SK-N-SH (cell line): ENCODE measurements around the gene SBF2. TPM values are rescaled to one million over a fixed set of nuclear protein-coding genes. Genes with fewer than 3 reads are reported as not detected.

Experiments used
- CTCF ChIA-PET: fragments of 300-600, 350-600 bp; formaldehyde crosslinking; extraction: SDS; loops from one replicate; lab custom pipeline; 2021; lab: Yijun Ruan, JAX
- POLR2A ChIA-PET: fragments of 350-600 bp; sonication (Branson Sonifier 250); formaldehyde crosslinking; extraction: SDS; loops from one replicate; lab custom pipeline; 2020; ENCODE audit warnings: antibody characterized with exemption, inconsistent platforms; lab: Yijun Ruan, JAX
- DNase-seq: peaks from one replicate; pipeline ENCODE4 v3.0.0; 2012
- H2AFZ ChIP-seq: fragments of 200-600 bp; sonication (generic); 2 replicates; pipeline ENCODE4 v1.8.1; 2016; ENCODE audit warnings: antibody characterized with exemption, mild to moderate bottlenecking, low read depth
- H3F3A ChIP-seq: fragments of 200-600 bp; sonication (generic); replicated peaks from 2 replicates; pipeline ENCODE3; 2016; ENCODE audit warnings: antibody characterized with exemption, mild to moderate bottlenecking; ENCODE audit not compliant: insufficient read depth
- H3K27ac ChIP-seq, 2 experiments: fragments of 200-500 bp in 1 of 2; fragments of 200-600 bp in 1 of 2; sonication (Bioruptor generic) in 1 of 2; sonication (generic), shearing (Covaris generic) in 1 of 2; 2 replicates each; pipeline versions ENCODE4 v1.5.1 to v1.6.1; 2014 to 2016; ENCODE audit warnings: low read depth in 2 of 2, inconsistent platforms in 1 of 2, low read length in 1 of 2, mild to moderate bottlenecking in 1 of 2, mixed read lengths in 1 of 2
- H3K27me3 ChIP-seq: fragments of 200-600 bp; sonication (generic), shearing (Covaris generic); 2 replicates; pipeline ENCODE4 v1.6.1; 2016; ENCODE audit warnings: mixed run types; ENCODE audit not compliant: insufficient read depth
- H3K36me3 ChIP-seq, 2 experiments: fragments of 200-500 bp in 1 of 2; fragments of 200-600 bp in 1 of 2; sonication (Bioruptor generic) in 1 of 2; sonication (generic) in 1 of 2; replicated peaks in 1 of 2; 2 replicates each; pipeline versions ENCODE3 to v1.5.1; 2014 to 2016; ENCODE audit warnings: low read length in 1 of 2, mild to moderate bottlenecking in 1 of 2; ENCODE audit not compliant: insufficient read depth in 2 of 2, control insufficient read depth in 1 of 2
- H3K4me1 ChIP-seq, 2 experiments: fragments of 200-500 bp in 1 of 2; fragments of 200-600 bp in 1 of 2; sonication (Bioruptor generic) in 1 of 2; sonication (generic), shearing (Covaris generic) in 1 of 2; 2 replicates each; pipeline versions ENCODE4 v1.5.1 to v1.6.1; 2014 to 2016; ENCODE audit warnings: low read depth in 1 of 2, low read length in 1 of 2, mixed run types in 1 of 2; ENCODE audit not compliant: insufficient read depth in 2 of 2, control insufficient read depth in 1 of 2
- H3K4me2 ChIP-seq: fragments of 200-600 bp; sonication (generic), shearing (Covaris generic); 2 replicates; pipeline ENCODE4 v1.6.1; 2017; ENCODE audit warnings: mixed run types
- H3K4me3 ChIP-seq, 2 experiments: fragments of 200-500 bp in 1 of 2; fragments of 200-600 bp in 1 of 2; sonication (Bioruptor generic) in 1 of 2; sonication (generic), shearing (Covaris generic) in 1 of 2; 2 replicates each; pipeline versions ENCODE4 v1.5.1 to v1.8.1; 2014 to 2016; ENCODE audit warnings: low read depth in 2 of 2, inconsistent platforms in 1 of 2, low read length in 1 of 2, mild to moderate bottlenecking in 1 of 2, mixed read lengths in 1 of 2, moderate library complexity in 1 of 2
- H3K79me2 ChIP-seq: fragments of 200-600 bp; sonication (generic); 2 replicates; pipeline ENCODE4 v1.8.1; 2017; ENCODE audit warnings: mild to moderate bottlenecking; ENCODE audit not compliant: insufficient read depth
- H3K9ac ChIP-seq: fragments of 200-600 bp; sonication (generic); 2 replicates; pipeline ENCODE4 v1.6.1; 2017; ENCODE audit warnings: mixed run types
- H3K9me2 ChIP-seq: fragments of 200-600 bp; sonication (generic); 2 replicates; pipeline ENCODE4 v1.6.1; 2017; ENCODE audit warnings: mixed run types
- H3K9me3 ChIP-seq: fragments of 200-600 bp; sonication (generic); 2 replicates; pipeline ENCODE4 v1.6.1; 2017; ENCODE audit warnings: mixed run types, mild to moderate bottlenecking, moderate library complexity
- H4K20me1 ChIP-seq: fragments of 200-600 bp; sonication (generic); 2 replicates; pipeline ENCODE4 v1.6.1; 2017; ENCODE audit warnings: mild to moderate bottlenecking, mixed run types; ENCODE audit not compliant: insufficient read depth
- CHD2 ChIP-seq: fragments of 150-350 bp; IDR thresholded peaks from 2 replicates; pipeline ENCODE4 v1.6.1; 2018; ENCODE audit warnings: low read length; ENCODE audit not compliant: partially characterized antibody
- ELF1 ChIP-seq: IDR thresholded peaks from 2 replicates; pipeline ENCODE4 v1.4.0; 2012
- FOSL2 ChIP-seq: IDR thresholded peaks from 2 replicates; pipeline ENCODE4 v1.4.0; 2012; ENCODE audit warnings: low read depth, mild to moderate bottlenecking, moderate library complexity, borderline replicate concordance
- FOXM1 ChIP-seq: IDR thresholded peaks from 2 replicates; pipeline ENCODE4 v1.4.0; 2012; ENCODE audit warnings: low read depth, mild to moderate bottlenecking
- GABPA ChIP-seq: IDR thresholded peaks from 2 replicates; pipeline ENCODE4 v1.4.0; 2012; ENCODE audit warnings: low read depth, mild to moderate bottlenecking
- JUND ChIP-seq: IDR thresholded peaks from 2 replicates; pipeline ENCODE4 v1.4.0; 2012
- MEF2A ChIP-seq: IDR thresholded peaks from 2 replicates; pipeline ENCODE4 v1.4.0; 2012; ENCODE audit warnings: low read depth, borderline replicate concordance
- RAD21 ChIP-seq: IDR thresholded peaks from 2 replicates; pipeline ENCODE4 v1.6.1; 2012; ENCODE audit warnings: mild to moderate bottlenecking, low read length
- RFX5 ChIP-seq: IDR thresholded peaks from 2 replicates; pipeline ENCODE4 v1.6.1; 2012; ENCODE audit warnings: mild to moderate bottlenecking, improper control_type of control experiment, low read length
- RXRA ChIP-seq: IDR thresholded peaks from 2 replicates; pipeline ENCODE4 v1.4.0; 2012; ENCODE audit warnings: low read depth, mild to moderate bottlenecking, borderline replicate concordance
- SMC3 ChIP-seq: IDR thresholded peaks from 2 replicates; pipeline ENCODE4 v1.6.1; 2012; ENCODE audit warnings: low read depth, low read length, improper control_type of control experiment
- WGBS: methylation state at CpG from one replicate; pipeline ENCODE4 v1.1.6; 2017; ENCODE audit warnings: low lambda C conversion rate; 5-methylcytosine and 5-hydroxymethylcytosine counted together
- polyA plus RNA-seq, 3 experiments: library from polyadenylated mRNA; depleted of rRNA; stranded (reverse); fragments of >200 nt; gene quantifications; 2 replicates each; pipeline ENCODE4 v1.2.3, GENCODE V29; 2012
- TF ChIP-seq, protein P1 (sequence below): fragments of 150-350 bp; IDR thresholded peaks from 2 replicates; pipeline ENCODE4 v1.6.1; 2017; ENCODE audit warnings: antibody characterized with exemption, low read length, low read depth, borderline replicate concordance
- TF ChIP-seq, protein P2 (sequence below): IDR thresholded peaks from 2 replicates; pipeline ENCODE4 v1.4.0; 2012; ENCODE audit warnings: low read depth
- TF ChIP-seq, protein P3 (sequence below): fragments of 200-600 bp; sonication (generic); IDR thresholded peaks from 2 replicates; pipeline ENCODE4 v1.6.1; 2017; ENCODE audit warnings: antibody characterized with exemption, mild to moderate bottlenecking, moderate library complexity
- TF ChIP-seq, protein P4 (sequence below): IDR thresholded peaks from 2 replicates; pipeline ENCODE4 v1.6.1; 2012; ENCODE audit warnings: mild to moderate bottlenecking, low read depth, low read length, moderate library complexity
- TF ChIP-seq, protein P5 (sequence below): fragments of 150-350 bp; IDR thresholded peaks from 2 replicates; pipeline ENCODE4 v1.6.1; 2016; ENCODE audit warnings: mild to moderate bottlenecking, low read depth, low read length
- TF ChIP-seq, protein P6 (sequence below): IDR thresholded peaks from 2 replicates; pipeline ENCODE4; 2012

SBF2 gene
- polyA plus RNA-seq, 1 of the 3 experiments (the other 2 are of a cell fraction): 23.0 TPM

DNA sequence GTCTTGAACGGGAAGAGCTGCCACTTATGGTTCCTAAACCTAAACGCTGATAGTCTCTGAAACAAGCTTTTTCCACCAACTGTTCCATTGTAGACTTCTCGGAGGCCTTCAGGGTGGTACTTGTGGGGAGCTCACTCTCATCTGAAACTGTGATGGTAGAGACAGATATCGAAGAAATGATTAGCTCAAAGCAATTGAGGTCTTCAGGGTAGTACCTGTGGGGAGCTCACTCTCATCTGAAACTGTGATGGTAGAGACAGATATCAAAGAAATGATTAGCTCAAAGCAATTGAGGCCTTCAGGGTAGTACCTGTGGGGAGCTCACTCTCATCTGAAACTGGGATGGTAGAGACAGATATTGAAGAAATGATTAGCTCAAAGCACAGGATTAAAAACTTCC, 454.5 kb downstream of the SBF2 start:
- H4K20me1 ChIP-seq: no peaks in the 10 kb centered on the region
- no peak for TF ChIP-seq RXRA
- TF ChIP-seq SMC3: no peak
- TF ChIP-seq, protein P1, sequence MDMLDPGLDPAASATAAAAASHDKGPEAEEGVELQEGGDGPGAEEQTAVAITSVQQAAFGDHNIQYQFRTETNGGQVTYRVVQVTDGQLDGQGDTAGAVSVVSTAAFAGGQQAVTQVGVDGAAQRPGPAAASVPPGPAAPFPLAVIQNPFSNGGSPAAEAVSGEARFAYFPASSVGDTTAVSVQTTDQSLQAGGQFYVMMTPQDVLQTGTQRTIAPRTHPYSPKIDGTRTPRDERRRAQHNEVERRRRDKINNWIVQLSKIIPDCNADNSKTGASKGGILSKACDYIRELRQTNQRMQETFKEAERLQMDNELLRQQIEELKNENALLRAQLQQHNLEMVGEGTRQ: no peak
- no peak for TF ChIP-seq RFX5
- TF ChIP-seq, protein P2, sequence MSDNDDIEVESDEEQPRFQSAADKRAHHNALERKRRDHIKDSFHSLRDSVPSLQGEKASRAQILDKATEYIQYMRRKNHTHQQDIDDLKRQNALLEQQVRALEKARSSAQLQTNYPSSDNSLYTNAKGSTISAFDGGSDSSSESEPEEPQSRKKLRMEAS: no peak
- 97% methylated on average over 4 of the region's 4 CpGs for WGBS

DNA sequence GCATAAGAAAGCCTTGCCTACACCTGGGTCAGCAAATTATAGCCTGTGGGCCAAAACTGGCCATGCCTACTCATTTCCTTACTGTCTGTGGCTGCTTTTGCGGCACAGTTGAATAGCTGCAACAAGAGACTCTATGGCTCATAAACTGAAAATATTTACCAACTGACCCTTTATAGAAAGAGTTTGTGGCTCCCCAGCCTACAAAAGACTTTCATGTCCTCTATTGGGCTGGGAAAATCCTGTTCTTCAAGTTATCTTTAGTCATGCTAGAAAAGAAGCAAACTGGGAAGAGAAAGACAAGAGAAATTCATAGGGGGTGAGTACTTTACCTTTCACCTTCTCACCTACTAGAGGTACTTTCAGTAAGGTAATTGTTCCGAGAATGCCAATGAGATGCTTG, 455.1 kb downstream of the SBF2 start:
- H3K4me2 ChIP-seq: no peak overlapping the region
- no peak for DNase-seq
- H3K4me3 ChIP-seq: no peak overlapping the region
- no peak overlapping the region for H2AFZ ChIP-seq
- peaks cover 10% of the 10 kb centered on the region for H3F3A ChIP-seq
- H3K9me3 ChIP-seq: no peaks in the 10 kb centered on the region
- H3K79me2 ChIP-seq: no peaks in the 10 kb centered on the region
- no peaks in the 10 kb centered on the region for H4K20me1 ChIP-seq
- H3K9ac ChIP-seq: no peak overlapping the region
- peaks cover 0 to 4% of the 10 kb centered on the region in 2 experiments; a peak in 3 of 4 replicates for H3K4me1 ChIP-seq
- ChIA-PET POLR2A (no interaction called here), CTCF (no interaction called here)
- H3K36me3 ChIP-seq: peaks cover 28 to 38% of the 10 kb centered on the region in 2 experiments
- WGBS: 89% methylated on average over 2 of the region's 2 CpGs
- H3K27me3 ChIP-seq: no peaks in the 10 kb centered on the region
- H3K9me2 ChIP-seq: no peaks in the 10 kb centered on the region
- no peak overlapping the region; a peak in 1 of 4 replicates for H3K27ac ChIP-seq
- TF ChIP-seq GABPA (no peak), FOXM1 (no peak), SMC3 (no peak), JUND (no peak), ELF1 (no peak), FOSL2 (no peak), MEF2A (no peak), RXRA (no peak), RAD21 (no peak), CHD2 (no peak)
- TF ChIP-seq, protein P3, sequence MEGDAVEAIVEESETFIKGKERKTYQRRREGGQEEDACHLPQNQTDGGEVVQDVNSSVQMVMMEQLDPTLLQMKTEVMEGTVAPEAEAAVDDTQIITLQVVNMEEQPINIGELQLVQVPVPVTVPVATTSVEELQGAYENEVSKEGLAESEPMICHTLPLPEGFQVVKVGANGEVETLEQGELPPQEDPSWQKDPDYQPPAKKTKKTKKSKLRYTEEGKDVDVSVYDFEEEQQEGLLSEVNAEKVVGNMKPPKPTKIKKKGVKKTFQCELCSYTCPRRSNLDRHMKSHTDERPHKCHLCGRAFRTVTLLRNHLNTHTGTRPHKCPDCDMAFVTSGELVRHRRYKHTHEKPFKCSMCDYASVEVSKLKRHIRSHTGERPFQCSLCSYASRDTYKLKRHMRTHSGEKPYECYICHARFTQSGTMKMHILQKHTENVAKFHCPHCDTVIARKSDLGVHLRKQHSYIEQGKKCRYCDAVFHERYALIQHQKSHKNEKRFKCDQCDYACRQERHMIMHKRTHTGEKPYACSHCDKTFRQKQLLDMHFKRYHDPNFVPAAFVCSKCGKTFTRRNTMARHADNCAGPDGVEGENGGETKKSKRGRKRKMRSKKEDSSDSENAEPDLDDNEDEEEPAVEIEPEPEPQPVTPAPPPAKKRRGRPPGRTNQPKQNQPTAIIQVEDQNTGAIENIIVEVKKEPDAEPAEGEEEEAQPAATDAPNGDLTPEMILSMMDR: no peak
- TF ChIP-seq, protein P2: no peak
- TF ChIP-seq, protein P4, sequence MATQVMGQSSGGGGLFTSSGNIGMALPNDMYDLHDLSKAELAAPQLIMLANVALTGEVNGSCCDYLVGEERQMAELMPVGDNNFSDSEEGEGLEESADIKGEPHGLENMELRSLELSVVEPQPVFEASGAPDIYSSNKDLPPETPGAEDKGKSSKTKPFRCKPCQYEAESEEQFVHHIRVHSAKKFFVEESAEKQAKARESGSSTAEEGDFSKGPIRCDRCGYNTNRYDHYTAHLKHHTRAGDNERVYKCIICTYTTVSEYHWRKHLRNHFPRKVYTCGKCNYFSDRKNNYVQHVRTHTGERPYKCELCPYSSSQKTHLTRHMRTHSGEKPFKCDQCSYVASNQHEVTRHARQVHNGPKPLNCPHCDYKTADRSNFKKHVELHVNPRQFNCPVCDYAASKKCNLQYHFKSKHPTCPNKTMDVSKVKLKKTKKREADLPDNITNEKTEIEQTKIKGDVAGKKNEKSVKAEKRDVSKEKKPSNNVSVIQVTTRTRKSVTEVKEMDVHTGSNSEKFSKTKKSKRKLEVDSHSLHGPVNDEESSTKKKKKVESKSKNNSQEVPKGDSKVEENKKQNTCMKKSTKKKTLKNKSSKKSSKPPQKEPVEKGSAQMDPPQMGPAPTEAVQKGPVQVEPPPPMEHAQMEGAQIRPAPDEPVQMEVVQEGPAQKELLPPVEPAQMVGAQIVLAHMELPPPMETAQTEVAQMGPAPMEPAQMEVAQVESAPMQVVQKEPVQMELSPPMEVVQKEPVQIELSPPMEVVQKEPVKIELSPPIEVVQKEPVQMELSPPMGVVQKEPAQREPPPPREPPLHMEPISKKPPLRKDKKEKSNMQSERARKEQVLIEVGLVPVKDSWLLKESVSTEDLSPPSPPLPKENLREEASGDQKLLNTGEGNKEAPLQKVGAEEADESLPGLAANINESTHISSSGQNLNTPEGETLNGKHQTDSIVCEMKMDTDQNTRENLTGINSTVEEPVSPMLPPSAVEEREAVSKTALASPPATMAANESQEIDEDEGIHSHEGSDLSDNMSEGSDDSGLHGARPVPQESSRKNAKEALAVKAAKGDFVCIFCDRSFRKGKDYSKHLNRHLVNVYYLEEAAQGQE: no peak
- TF ChIP-seq, protein P5, sequence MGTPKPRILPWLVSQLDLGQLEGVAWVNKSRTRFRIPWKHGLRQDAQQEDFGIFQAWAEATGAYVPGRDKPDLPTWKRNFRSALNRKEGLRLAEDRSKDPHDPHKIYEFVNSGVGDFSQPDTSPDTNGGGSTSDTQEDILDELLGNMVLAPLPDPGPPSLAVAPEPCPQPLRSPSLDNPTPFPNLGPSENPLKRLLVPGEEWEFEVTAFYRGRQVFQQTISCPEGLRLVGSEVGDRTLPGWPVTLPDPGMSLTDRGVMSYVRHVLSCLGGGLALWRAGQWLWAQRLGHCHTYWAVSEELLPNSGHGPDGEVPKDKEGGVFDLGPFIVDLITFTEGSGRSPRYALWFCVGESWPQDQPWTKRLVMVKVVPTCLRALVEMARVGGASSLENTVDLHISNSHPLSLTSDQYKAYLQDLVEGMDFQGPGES: no peak
- TF ChIP-seq, protein P6, sequence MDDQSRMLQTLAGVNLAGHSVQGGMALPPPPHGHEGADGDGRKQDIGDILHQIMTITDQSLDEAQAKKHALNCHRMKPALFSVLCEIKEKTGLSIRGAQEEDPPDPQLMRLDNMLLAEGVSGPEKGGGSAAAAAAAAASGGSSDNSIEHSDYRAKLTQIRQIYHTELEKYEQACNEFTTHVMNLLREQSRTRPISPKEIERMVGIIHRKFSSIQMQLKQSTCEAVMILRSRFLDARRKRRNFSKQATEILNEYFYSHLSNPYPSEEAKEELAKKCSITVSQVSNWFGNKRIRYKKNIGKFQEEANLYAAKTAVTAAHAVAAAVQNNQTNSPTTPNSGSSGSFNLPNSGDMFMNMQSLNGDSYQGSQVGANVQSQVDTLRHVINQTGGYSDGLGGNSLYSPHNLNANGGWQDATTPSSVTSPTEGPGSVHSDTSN: no peak

More for the DNA sequence above, 454.5 kb downstream of the SBF2 start:
- H3F3A ChIP-seq: peaks cover 10% of the 10 kb centered on the region
- no peak overlapping the region for H2AFZ ChIP-seq
- no peak overlapping the region for H3K9ac ChIP-seq
- no peak overlapping the region for H3K27ac ChIP-seq
- no peak for DNase-seq
- H3K9me3 ChIP-seq: no peaks in the 10 kb centered on the region
- CTCF ChIA-PET: no interaction called here
- H3K79me2 ChIP-seq: no peaks in the 10 kb centered on the region
- no peak overlapping the region for H3K4me3 ChIP-seq
- no peaks in the 10 kb centered on the region for H3K27me3 ChIP-seq
- H3K9me2 ChIP-seq: no peaks in the 10 kb centered on the region
- peaks cover 0 to 4% of the 10 kb centered on the region in 2 experiments; a peak in 3 of 4 replicates for H3K4me1 ChIP-seq
- POLR2A ChIA-PET: no interaction called here
- H3K4me2 ChIP-seq: no peak overlapping the region
- peaks cover 34 to 43% of the 10 kb centered on the region in 2 experiments for H3K36me3 ChIP-seq
